Measurements from ENCODE around the gene E2F1.

E2F1 gene

GRCh38 chr20:33681288-33681687 is 4.9 kb downstream of the E2F1 start:
- H3K27ac ChIP-seq, result peak overlapping the region; percentile 41
- no peak for TF ChIP-seq CTCF (conservative IDR thresholded peaks at IDR 0.05; ENCODE audit: low read depth)
- POLR2A ChIA-PET (ENCODE audit: low non-redundant PET), result no interaction called here
- CTCF ChIA-PET, result no interaction called here
- DNase-seq (ENCODE audit: low spot score), result no peak

GRCh38 chr20:33680686-33681085 is 5.5 kb downstream of the E2F1 start:
- no peak for TF ChIP-seq CTCF (conservative IDR thresholded peaks at IDR 0.05; ENCODE audit: low read depth)
- H3K27ac ChIP-seq, result peak overlapping the region; percentile 41; the same call in 1 of the 2 replicates
- POLR2A ChIA-PET (ENCODE audit: low non-redundant PET), result no interaction called here
- CTCF ChIA-PET, result no interaction called here
- no peak for DNase-seq (ENCODE audit: low spot score)

- TF ChIP-seq CTCF (conservative IDR thresholded peaks at IDR 0.05; ENCODE audit: low read depth), result no peak
- DNase-seq (ENCODE audit: low spot score), result no peak
- ChIA-PET POLR2A (ENCODE audit: low non-redundant PET) (no interaction called here), CTCF (interaction anchor here (0.9 to 1.6 kb wide), 2 partner anchors 11 to 12 kb away, joined by 3 to 8 read pairs; no protein-coding TSS in a partner anchor)
- H3K27ac ChIP-seq, result peak overlapping the region; percentile 42
Observed at GRCh38 chr20:33679758-33680485, 6.3 kb downstream of the E2F1 start.

- CTCF ChIA-PET, result interaction anchor here (1.7 kb wide), 1 partner anchor 11 kb away, joined by 10 read pairs; the partner anchor contains the start of gene ACTL10
- no peak for TF ChIP-seq CTCF (conservative IDR thresholded peaks at IDR 0.05; ENCODE audit: low read depth)
Observed at GRCh38 chr20:33677991-33678702, 8.0 kb downstream of the E2F1 start.

GRCh38 chr20:33676652-33677645 is 9.2 kb downstream of the E2F1 start:
- ChIA-PET CTCF (interaction anchor here (1.7 kb wide), 1 partner anchor 9 kb away, joined by 10 read pairs; the partner anchor contains the start of gene ACTL10), POLR2A (ENCODE audit: low non-redundant PET) (no interaction called here)
- peak overlapping the region; percentile 84 for H3K27ac ChIP-seq
- no peak for TF ChIP-seq CTCF (conservative IDR thresholded peaks at IDR 0.05; ENCODE audit: low read depth)
- DNase-seq (ENCODE audit: low spot score), result no peak

More at GRCh38 chr20:33677991-33678702, 8.0 kb downstream of the E2F1 start:
- no peak for DNase-seq (ENCODE audit: low spot score)
- POLR2A ChIA-PET (ENCODE audit: low non-redundant PET), result no interaction called here
- peak overlapping the region; percentile 42 for H3K27ac ChIP-seq

- POLR2A ChIA-PET (ENCODE audit: low non-redundant PET), result no interaction called here
- CTCF ChIA-PET, result interaction anchor here (0.9 kb wide), 1 partner anchor 9 kb away, joined by 5 read pairs; the partner anchor contains the start of gene ACTL10
- no peak for DNase-seq (ENCODE audit: low spot score)
- no peak for TF ChIP-seq CTCF (conservative IDR thresholded peaks at IDR 0.05; ENCODE audit: low read depth)
- H3K27ac ChIP-seq, result peak overlapping the region; percentile 84
Observed at GRCh38 chr20:33676121-33676520, 10.1 kb downstream of the E2F1 start.

All from RWPE1 (cell line).